Measurements from ENCODE around the gene FHDC1.
A peak's percentile ranks its signal among the peaks of the same experiment; 100 is the strongest.

FHDC1 gene

GRCh38 chr4:152927737-152928136, 8.4 kb upstream of the FHDC1 start:
- DNase-seq (ENCODE audit: low spot score), result no peak
- ChIA-PET POLR2A (ENCODE audit: low non-redundant PET) (no interaction called here), CTCF (no interaction called here)
- TF ChIP-seq CTCF (conservative IDR thresholded peaks at IDR 0.05; ENCODE audit: low read depth), result no peak
- H3K27ac ChIP-seq, result no peak overlapping the region

GRCh38 chr4:152928286-152928685, 7.8 kb upstream of the FHDC1 start:
- CTCF ChIA-PET, result interaction anchor here (0.7 kb wide), 1 partner anchor 45 kb away, joined by 4 read pairs; no protein-coding TSS in a partner anchor
- no peak for TF ChIP-seq CTCF (conservative IDR thresholded peaks at IDR 0.05; ENCODE audit: low read depth)
- POLR2A ChIA-PET (ENCODE audit: low non-redundant PET), result no interaction called here
- no peak for DNase-seq (ENCODE audit: low spot score)
- no peak overlapping the region for H3K27ac ChIP-seq

- no peak for DNase-seq (ENCODE audit: low spot score)
- no peak overlapping the region for H3K27ac ChIP-seq
- POLR2A ChIA-PET (ENCODE audit: low non-redundant PET), result no interaction called here
- no peak for TF ChIP-seq CTCF (conservative IDR thresholded peaks at IDR 0.05; ENCODE audit: low read depth)
- CTCF ChIA-PET, result no interaction called here
Observed at GRCh38 chr4:152929888-152930287, 6.2 kb upstream of the FHDC1 start.

- ChIA-PET CTCF (interaction anchor here (0.6 to 1.7 kb wide), 4 partner anchors 121 to 265 kb away, joined by 3 to 6 read pairs (median 4); no protein-coding TSS in a partner anchor), POLR2A (ENCODE audit: low non-redundant PET) (no interaction called here)
- no peak overlapping the region for H3K27ac ChIP-seq
- no peak for TF ChIP-seq CTCF (conservative IDR thresholded peaks at IDR 0.05; ENCODE audit: low read depth)
- no peak for DNase-seq (ENCODE audit: low spot score)
Observed at GRCh38 chr4:152935143-152935542, 980 bp upstream of the FHDC1 start.

GRCh38 chr4:152936446-152937335, 568 bp downstream of the FHDC1 start:
- ChIA-PET CTCF (interaction anchor here (0.6 to 1.7 kb wide), 6 partner anchors 52 to 1807 kb away, joined by 3 to 6 read pairs (median 4); partner anchors contain the start of gene LRAT), POLR2A (ENCODE audit: low non-redundant PET) (interaction anchor here (0.7 kb wide), 1 partner anchor 147 kb away, joined by 5 read pairs; no protein-coding TSS in a partner anchor)
- H3K27ac ChIP-seq, result peak overlapping the region; percentile 58
- peak; percentile 44 for DNase-seq (ENCODE audit: low spot score)
- TF ChIP-seq CTCF (conservative IDR thresholded peaks at IDR 0.05; ENCODE audit: low read depth), result no peak

GRCh38 chr4:152937336-152938236, 1.5 kb downstream of the FHDC1 start:
- TF ChIP-seq CTCF (conservative IDR thresholded peaks at IDR 0.05; ENCODE audit: low read depth), result no peak
- H3K27ac ChIP-seq, result no peak overlapping the region
- POLR2A ChIA-PET (ENCODE audit: low non-redundant PET), result interaction anchor here (1.0 kb wide), 1 partner anchor 46 kb away, joined by 3 read pairs; no protein-coding TSS in a partner anchor
- peak; percentile 36 for DNase-seq (ENCODE audit: low spot score)
- CTCF ChIA-PET, result interaction anchor here (0.5 to 1.0 kb wide), 3 partner anchors 60 to 503 kb away, joined by 3 to 4 read pairs (median 3); no protein-coding TSS in a partner anchor
